ENCODE results near the gene TNS2.
A peak's percentile ranks its signal among the peaks of the same experiment; 100 is the strongest.
"Not testable (repeated sequence)": the region's sequence is repeated elsewhere in the genome, so short reads cannot be mapped to it uniquely, and the experiment has no call there.

The TNS2 gene, protein sequence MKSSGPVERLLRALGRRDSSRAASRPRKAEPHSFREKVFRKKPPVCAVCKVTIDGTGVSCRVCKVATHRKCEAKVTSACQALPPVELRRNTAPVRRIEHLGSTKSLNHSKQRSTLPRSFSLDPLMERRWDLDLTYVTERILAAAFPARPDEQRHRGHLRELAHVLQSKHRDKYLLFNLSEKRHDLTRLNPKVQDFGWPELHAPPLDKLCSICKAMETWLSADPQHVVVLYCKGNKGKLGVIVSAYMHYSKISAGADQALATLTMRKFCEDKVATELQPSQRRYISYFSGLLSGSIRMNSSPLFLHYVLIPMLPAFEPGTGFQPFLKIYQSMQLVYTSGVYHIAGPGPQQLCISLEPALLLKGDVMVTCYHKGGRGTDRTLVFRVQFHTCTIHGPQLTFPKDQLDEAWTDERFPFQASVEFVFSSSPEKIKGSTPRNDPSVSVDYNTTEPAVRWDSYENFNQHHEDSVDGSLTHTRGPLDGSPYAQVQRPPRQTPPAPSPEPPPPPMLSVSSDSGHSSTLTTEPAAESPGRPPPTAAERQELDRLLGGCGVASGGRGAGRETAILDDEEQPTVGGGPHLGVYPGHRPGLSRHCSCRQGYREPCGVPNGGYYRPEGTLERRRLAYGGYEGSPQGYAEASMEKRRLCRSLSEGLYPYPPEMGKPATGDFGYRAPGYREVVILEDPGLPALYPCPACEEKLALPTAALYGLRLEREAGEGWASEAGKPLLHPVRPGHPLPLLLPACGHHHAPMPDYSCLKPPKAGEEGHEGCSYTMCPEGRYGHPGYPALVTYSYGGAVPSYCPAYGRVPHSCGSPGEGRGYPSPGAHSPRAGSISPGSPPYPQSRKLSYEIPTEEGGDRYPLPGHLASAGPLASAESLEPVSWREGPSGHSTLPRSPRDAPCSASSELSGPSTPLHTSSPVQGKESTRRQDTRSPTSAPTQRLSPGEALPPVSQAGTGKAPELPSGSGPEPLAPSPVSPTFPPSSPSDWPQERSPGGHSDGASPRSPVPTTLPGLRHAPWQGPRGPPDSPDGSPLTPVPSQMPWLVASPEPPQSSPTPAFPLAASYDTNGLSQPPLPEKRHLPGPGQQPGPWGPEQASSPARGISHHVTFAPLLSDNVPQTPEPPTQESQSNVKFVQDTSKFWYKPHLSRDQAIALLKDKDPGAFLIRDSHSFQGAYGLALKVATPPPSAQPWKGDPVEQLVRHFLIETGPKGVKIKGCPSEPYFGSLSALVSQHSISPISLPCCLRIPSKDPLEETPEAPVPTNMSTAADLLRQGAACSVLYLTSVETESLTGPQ (N-terminal part only)

DNA sequence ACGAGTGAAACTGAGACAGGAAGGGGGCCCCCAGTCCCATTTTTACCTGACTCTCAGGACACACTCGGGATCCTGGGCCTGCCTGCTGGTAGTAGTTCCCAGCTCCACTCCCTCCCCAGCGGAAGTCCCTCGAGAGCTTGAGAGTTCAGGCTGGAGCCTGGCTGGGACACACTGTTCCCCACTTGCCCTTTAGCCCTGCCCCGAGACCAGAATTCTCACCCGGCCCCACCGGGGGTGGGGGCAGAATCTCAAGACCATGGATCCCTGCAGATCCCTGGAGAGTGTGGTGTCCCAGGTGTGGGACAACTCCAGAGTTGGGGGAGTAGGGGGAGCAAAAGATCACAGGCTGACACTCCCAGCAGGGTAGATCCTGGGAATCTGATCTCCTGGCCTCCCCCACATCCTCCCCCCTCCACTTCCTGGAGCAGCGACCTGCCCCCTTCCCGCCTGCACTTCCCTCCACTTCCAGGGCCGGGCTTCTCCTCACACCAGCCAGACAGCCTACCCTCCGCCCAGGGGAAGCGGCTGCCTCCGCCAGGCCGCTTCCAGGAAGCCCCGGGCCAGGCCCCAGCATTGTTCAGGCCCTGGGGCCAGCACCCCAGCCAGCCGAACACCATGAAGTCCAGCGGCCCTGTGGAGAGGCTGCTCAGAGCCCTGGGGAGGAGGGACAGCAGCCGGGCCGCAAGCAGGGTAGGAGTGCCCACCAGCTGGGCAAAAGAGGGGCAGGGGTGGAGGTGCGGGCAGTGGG lies at the start of gene TNS2:
Gene TNS2, plus strand, starts transcription at position 495 of the 748 bp plus-strand sequence. Its CDS starts 121 bp downstream, at position 616.
- DNase-seq, result no peak

DNA sequence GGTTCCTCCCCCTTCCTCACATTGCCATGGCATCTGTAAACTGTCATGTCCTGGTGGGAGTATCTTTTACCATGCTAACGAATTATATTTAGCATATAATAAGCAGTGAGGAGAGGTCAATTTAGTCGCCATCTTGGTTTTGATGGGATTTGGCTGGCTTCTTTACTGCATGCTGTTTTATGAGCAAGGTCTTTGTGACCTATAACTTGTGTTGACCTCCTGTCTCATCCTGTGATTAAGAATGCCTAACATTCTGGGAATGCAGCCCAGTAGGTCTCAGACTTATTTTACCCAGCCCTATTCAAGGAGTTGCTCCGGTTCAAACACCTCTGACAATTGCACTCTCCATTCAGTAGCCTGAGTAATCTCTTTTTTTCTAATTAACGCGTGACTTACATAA lies 45.7 kb upstream of the TNS2 start:
- DNase-seq, result no peak

DNA sequence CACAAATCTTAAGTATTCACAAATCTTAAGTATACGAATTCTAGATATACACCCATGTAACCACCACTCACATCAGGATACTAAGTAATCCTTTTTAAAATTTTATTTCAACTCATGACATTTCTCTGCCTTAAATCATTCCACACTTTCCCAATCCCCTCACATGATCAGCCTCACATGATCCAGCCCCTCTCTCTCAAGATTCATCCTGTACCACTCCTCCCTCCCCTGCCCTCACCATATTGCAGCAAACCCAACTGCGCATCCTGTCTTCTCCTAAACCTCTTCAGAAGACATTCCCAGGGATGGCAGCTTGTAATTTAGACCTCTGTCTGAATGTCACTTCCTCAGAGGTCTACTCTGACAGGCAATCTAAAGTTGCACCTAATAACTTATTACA lies 45.3 kb upstream of the TNS2 start:
- no peak for DNase-seq

DNA sequence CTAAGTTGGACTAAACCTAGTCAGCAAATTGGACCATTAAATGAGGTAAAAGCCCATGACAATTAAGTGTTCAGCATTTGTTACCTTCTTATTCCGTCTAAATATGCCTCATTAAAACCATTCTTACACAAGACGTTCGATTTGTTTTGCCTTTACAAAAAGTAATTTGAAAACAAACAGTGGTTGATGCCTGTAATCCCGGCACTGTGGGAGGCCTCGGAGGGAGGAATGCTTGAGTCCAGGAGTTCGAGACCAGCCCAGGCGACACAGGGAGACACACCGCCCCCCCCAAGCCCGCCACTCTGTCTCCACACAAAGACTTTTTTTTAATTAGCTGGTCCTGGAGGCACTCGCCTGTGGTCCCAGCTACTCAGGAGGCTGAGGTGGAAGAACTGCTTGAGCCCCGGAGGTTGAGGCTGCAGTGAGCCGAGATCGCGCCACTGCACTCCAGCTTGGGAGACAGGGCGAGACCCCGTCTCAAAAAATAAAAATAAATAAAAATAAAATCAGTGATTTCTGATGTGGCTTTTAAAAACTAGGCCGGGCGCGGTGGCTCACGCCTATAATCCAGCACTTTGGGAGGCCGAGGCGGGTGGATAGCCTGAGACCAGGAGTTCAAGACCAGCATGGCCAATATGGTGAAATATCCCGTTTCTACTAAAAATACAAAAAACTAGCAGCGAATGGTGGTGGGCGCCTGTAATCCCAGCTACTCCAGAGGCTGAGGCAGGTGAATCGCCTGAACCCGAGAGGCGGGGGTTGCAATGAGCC lies 44.5 kb upstream of the TNS2 start:
- no peak for DNase-seq

DNA sequence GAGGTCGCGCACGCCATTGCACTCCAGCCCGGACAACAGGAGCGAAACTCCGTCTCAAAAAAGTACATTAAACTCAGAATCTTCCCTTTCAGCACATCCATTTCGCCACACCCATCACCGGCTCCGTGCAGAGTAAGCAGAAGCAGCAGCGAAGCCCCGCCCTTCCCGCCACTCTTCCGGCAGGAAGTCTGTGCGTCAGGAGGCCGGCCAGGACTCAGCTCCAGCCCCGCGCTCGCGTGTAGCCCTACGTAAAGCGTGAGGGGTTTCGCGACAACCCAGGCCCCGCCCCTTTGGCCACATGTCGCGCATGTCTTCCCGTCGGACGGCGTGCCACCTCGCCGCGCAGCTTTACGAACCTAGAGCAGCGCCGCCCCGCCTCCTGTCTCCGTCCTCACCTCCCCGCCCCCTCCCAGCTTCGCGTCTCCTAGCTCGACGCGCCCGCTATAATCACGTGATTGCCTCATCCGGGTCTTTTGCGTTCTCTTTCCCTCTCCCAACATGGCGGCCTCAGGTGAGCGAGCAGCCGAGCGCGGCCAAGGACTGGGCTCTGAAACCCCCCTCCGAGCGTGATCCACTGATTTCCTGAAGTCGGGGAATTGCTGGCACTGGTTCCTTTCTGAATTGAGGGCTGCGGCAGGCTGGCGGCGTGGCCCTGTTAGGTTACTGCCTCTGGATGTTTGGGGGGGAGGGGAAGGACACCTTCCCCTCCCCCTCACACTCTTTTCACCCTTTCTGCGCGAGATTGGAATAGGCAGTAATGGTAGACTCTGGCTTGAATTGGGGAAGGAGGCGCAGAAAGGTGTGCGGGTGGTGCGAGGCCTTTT lies 43.7 kb upstream of the TNS2 start, which contains the start of gene EIF4B:
Gene EIF4B, plus strand, starts transcription at position 471 of the 824 bp plus-strand sequence. Its CDS starts 28 bp downstream, at position 499.
- peak; percentile 100 for DNase-seq

DNA sequence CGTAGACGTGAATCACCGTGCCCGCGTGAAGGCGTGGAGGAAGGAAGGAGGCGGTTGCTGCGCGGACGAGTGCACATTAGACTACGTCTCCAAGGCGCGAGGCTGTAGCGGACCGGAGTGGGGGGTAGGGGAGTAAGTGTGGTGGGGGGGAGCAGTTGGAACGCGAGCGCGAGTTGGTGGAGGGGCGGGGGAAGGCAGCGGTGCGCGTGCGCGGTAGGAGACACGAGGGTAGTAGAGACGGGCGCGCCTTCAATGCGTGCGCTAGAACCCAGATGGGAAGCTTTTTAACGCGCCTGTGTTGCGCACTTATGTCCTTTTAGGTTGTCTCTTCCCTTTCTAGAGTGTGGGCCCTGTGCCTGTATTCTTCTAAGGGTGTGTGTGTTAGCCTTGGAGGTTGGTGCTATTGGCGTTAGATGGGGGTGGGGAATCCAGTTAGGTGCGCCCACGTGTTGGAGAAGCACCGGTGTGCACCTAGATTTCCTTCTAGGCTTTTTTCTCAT lies 43.0 kb upstream of the TNS2 start:
- peak; percentile 74 for DNase-seq

DNA sequence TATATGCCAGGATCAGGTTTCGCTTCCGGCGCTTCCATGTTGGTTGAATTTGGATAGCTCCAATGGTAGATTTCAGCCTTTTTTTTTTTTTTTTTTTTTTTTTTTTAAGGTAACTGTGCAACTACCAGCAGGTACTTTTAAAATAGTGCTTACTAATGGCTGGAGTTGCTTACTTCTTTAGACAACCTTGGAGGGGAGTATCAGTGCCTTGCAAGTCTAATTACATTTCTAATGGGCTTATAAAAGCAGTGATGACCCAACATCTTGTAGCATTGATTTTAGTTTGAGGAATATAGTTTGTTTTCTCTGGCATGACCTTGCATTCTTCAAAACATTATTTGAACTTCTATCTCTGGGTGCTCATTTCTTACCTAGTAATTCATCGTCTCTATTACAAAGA lies 42.5 kb upstream of the TNS2 start:
- DNase-seq, result no peak

DNA sequence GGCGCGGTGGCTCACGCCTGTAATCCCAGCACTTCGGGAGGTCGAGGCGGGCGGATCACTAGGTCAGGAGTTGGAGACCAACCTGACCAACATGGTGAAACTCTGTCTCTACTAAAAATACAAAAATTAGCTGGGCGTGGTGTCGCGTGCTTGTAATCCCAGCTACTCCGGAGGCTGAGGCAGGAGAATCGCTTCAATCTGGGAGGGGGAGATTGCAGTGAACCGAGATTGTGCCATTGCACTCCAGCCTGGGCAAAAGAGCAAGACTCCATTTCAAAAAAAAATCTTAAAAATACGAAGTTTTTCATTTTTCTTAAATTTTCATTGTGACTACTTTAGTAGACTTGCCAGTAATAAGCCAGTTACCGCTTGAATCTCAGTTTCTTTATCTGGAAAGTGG lies 41.1 kb upstream of the TNS2 start:
- not testable (repeated sequence) for DNase-seq

DNA sequence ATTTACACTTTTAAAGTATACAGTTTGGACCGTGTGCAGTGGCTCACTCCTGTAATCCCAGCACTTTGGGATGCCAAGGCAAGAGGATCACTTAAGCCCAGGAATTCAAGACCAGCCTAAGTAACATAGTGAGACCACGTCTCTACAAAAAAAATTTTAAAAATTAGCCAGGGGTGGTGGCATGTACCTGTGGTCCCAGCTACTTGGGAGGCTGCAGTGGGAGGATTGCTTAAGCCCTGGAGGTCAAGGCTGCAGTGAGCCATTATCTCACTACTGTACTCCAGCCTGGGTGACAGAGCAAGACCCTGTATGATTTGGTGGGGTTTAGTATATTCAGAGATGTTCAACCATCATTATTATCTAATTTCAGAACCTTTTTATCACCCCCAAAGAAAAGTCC lies 38.9 kb upstream of the TNS2 start:
- no peak for DNase-seq

DNA sequence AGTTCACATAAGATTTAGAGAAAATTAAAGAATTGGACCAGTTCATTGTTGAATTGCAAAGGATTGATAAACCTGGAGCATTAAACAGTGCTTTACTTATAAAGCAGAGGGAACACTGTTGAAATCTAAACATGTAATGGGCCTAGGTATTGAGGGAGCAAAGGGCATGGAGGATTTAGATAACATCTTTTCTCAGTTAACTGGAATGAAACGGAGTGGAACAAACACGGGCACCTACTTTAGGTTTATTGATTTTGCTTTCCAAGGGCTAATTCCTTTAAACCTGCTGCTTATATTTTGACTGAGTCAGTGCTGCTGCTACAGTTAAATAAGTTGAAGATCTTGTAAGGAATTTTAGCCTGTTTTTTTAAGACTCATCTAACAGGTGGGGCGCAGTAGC lies 38.0 kb upstream of the TNS2 start:
- no peak for DNase-seq

DNA sequence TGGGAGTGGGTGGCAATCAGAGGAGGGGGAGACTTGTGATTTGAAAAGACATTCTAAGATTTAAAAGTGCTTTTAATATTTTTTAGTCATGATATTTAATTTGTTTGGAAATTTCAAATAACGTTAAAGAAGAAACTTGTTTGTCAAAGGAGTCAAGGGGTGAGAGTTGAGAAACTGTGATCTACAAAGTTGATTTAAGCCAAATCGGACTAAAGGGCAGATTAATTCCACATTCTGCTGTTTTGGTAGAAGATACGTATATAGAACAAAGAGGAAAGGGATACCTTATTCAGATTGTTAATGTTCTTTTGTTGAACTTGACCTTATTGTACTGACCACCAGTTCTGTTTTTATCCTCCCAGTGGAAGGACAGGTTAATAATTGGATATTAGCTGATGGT lies 36.9 kb upstream of the TNS2 start:
- DNase-seq, result no peak

DNA sequence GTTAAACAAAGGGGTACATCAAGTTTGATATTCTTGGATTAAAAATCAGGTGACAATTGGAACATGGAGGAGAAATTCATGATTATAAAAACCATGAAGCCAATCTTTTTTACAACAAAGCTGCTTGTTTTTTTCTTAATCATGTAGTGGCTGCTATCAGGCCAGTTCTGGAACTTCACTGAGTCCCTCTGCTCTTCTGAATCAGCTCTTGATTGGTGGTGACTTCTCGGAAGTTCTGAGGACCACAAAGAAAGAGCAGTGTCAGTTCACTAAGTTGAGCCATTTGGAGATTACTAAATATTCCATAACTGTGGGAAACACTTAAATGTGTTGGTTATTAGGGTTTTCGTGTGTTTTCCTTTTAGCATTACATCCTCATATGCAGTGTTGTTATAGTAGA lies 35.2 kb upstream of the TNS2 start:
- no peak for DNase-seq

DNA sequence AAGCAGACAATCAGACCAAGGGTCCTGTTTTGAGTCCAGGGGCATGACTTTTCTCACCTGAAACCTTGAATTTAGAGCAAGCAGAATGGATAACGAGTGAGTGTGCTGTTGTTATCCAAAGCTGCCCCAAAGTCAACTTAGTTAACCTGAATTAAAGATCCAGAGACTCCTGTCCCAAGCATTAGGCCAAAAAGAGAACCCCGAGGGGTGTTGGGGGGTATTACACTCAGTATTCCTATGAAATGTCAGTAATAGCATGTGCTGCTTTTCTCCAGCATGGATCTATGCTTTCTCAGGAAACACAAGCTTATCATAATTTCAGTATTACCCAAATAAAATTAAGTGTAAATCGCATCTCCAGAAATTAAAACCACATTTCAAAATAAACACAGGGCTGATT lies 24.6 kb upstream of the TNS2 start:
- no peak for DNase-seq

DNA sequence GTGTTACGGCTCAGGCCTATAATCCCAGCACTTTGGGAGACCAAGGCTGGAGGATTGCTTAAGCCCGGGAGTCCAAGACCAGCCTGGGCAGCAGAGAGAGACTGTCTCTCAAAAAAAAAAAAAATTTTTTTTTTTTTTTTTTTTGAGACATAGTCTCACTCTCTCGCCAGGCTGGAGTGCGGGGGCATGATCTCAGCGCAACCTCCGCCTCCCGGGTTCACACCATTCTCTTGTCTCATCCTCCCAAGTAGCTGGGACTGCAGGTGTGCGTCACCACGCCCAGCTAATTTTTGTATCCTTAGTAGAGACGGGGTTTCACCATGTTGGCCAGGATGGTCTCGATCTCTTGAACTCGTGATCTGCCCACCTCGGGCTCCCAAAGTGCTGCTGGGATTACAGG lies 22.9 kb upstream of the TNS2 start:
- not testable (repeated sequence) for DNase-seq

DNA sequence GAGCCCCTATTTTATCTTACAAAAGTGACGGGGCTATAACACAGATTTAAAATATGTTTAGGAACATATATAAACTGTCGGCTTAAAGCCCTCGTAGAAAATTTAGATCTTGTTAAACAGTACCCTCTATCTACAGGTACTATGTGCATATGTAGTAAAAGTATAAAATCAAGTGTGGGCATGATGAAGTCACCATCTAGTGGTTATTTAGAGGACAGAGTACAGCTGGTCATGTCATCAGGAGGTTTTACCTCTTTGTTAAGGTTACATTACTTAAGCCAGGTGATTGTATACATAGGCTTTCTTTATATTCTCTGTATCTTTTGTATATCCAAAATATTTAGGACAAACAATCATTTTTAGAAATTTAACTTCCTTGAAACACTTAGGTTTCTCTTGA lies 18.2 kb upstream of the TNS2 start:
- DNase-seq, result no peak

DNA sequence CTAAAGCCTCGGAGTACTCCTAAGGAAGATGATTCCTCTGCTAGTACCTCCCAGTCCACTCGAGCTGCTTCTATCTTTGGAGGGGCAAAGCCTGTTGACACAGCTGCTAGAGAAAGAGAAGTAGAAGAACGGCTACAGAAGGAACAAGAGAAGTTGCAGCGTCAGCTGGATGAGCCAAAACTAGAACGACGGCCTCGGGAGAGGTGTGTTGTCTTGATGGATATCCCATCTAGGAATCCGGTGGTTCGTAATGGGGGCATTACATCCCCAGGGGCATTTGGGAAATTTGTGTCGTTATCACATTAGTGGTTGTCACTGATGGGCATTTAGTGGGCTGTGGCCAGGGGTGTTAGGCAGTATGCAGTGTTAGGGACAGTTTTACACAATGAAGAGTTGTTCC lies 16.0 kb upstream of the TNS2 start:
- not testable (repeated sequence) for DNase-seq

DNA sequence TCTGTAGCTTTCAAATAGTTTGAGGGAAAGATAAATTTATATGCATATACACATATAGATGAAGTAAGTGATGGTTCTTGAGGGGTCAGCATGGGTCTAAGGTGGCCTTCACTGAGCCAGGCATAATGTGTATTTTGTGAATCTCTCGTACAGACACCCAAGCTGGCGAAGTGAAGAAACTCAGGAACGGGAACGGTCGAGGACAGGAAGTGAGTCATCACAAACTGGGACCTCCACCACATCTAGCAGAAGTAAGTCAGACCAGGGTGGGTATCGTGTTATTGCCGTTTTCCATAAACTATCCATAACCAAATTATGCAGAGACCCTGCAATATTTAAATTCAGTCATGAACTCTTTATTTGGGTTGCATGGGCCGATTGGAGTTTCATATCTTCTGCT lies 15.4 kb upstream of the TNS2 start:
- DNase-seq, result no peak

DNA sequence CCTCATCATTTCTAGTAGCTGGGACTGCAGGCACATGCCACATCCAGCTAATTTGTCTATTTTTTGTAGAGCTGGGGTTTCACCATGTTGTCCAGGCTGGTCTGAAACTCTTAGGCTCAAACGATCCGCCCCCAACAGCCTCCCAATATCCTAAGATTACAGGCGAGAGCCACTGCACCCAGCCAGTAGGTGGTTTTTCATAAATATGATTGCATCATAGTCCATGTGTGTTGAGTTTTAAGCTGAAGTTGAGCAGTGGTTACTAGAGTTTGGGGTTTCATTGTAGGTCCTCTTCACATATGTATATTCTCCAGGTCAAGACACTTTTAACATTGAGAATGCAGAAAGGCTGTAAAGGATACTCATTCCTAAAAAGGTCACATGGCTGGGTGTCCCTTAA lies 13.1 kb upstream of the TNS2 start:
- no peak for DNase-seq

DNA sequence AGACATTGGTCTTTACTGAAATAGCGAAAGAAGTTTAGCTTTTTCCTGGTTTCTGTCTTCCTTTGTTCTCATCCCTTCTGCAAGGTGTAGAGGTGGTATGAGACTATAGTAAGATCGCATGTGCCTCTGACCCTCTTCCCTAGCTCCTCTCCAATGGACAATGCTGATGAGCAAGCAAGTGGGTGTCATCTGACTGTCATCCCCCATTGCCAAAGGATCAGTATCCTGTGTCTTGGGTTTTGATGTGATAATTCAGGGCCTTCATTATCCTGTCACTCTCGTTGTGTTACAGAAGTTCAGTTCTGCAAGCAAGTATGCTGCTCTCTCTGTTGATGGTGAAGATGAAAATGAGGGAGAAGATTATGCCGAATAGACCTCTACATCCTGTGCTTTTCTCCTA lies 10.0 kb upstream of the TNS2 start:
- DNase-seq, result no peak
